Trophoblast cell (in vitro differentiated cells and primary cell): ENCODE measurements around the gene COL25A1.

Experiments used
- DNase-seq, 2 donors: peaks; one replicate each; pipeline ENCODE4 v3.0.0-alpha.2; 2016
- H2AFZ ChIP-seq: 2 replicates; pipeline ENCODE4 v1.6.1; 2013; ENCODE audit warnings: low read length, moderate library complexity, mild to moderate bottlenecking; ENCODE audit not compliant: insufficient read depth, poor library complexity
- H2AK5ac ChIP-seq: 2 replicates; pipeline ENCODE4 v1.6.1; 2013; ENCODE audit warnings: mild to moderate bottlenecking, low read length
- H2BK120ac ChIP-seq: 2 replicates; pipeline ENCODE4 v1.6.1; 2013; ENCODE audit warnings: low read length, mild to moderate bottlenecking, moderate library complexity; ENCODE audit not compliant: insufficient read depth, poor library complexity
- H2BK12ac ChIP-seq: 2 replicates; pipeline ENCODE4 v1.6.1; 2013; ENCODE audit warnings: mild to moderate bottlenecking, low read length, moderate library complexity
- H2BK5ac ChIP-seq: 2 replicates; pipeline ENCODE4 v1.6.1; 2013; ENCODE audit warnings: low read length, low read depth, moderate library complexity, mild to moderate bottlenecking; ENCODE audit not compliant: poor library complexity
- H3K14ac ChIP-seq: 2 replicates; pipeline ENCODE4 v1.6.1; 2013; ENCODE audit warnings: mild to moderate bottlenecking, low read length
- H3K18ac ChIP-seq: 2 replicates; pipeline ENCODE4 v1.6.1; 2013; ENCODE audit warnings: mild to moderate bottlenecking, low read length
- H3K23ac ChIP-seq: 2 replicates; pipeline ENCODE4 v1.6.1; 2013; ENCODE audit warnings: low read length
- H3K27ac ChIP-seq: 2 replicates; pipeline ENCODE4 v1.5.1; 2013; ENCODE audit warnings: low read depth, mild to moderate bottlenecking, inconsistent platforms, low read length, moderate library complexity
- H3K27me3 ChIP-seq: 2 replicates; pipeline ENCODE4 v1.6.1; 2013; ENCODE audit warnings: inconsistent platforms, mild to moderate bottlenecking, low read length, moderate library complexity; ENCODE audit not compliant: insufficient read depth
- H3K36me3 ChIP-seq, 2 experiments: 1 replicate in 1 of 2; 2 replicates in 1 of 2; pipeline ENCODE4 v1.6.1; 2013; ENCODE audit warnings: low read length in 2 of 2, mild to moderate bottlenecking in 2 of 2, moderate library complexity in 1 of 2; ENCODE audit not compliant: insufficient read depth in 2 of 2, control insufficient read depth in 1 of 2
- H3K4ac ChIP-seq: 2 replicates; pipeline ENCODE4 v1.6.1; 2013; ENCODE audit warnings: low read depth, mild to moderate bottlenecking, low read length, moderate library complexity
- H3K4me1 ChIP-seq, 2 experiments: 1 replicate in 1 of 2; 2 replicates in 1 of 2; pipeline ENCODE4 v1.6.1; 2013; ENCODE audit warnings: low read length in 2 of 2, mild to moderate bottlenecking in 2 of 2, moderate library complexity in 1 of 2; ENCODE audit not compliant: insufficient read depth in 2 of 2, control insufficient read depth in 1 of 2
- H3K4me2 ChIP-seq: 2 replicates; pipeline ENCODE4 v1.6.1; 2013; ENCODE audit warnings: inconsistent platforms, mild to moderate bottlenecking, low read length, moderate library complexity
- H3K4me3 ChIP-seq: 2 replicates; pipeline ENCODE4 v1.5.1; 2013; ENCODE audit warnings: mild to moderate bottlenecking, low read depth, low read length, inconsistent platforms
- H3K79me1 ChIP-seq: one replicate; pipeline ENCODE4 v1.6.1; 2013; ENCODE audit warnings: low read length
- H3K79me2 ChIP-seq: 2 replicates; pipeline ENCODE4 v1.6.1; 2013; ENCODE audit warnings: low read length, mild to moderate bottlenecking; ENCODE audit not compliant: control insufficient read depth, insufficient read depth, poor library complexity
- H3K9ac ChIP-seq: 2 replicates; pipeline ENCODE4 v1.6.1; 2013; ENCODE audit warnings: mild to moderate bottlenecking, low read length
- H3K9me3 ChIP-seq: 2 replicates; pipeline ENCODE4 v1.6.1; 2013; ENCODE audit warnings: low read depth, mild to moderate bottlenecking, control low read depth, inconsistent platforms, low read length; ENCODE audit not compliant: insufficient read depth
- H4K12ac ChIP-seq: 2 replicates; pipeline ENCODE4 v1.6.1; 2013; ENCODE audit warnings: low read depth, mild to moderate bottlenecking, low read length, moderate library complexity
- H4K8ac ChIP-seq: 2 replicates; pipeline ENCODE4 v1.6.1; 2013; ENCODE audit warnings: low read depth, mild to moderate bottlenecking, low read length, moderate library complexity
- H4K91ac ChIP-seq: one replicate; pipeline ENCODE4 v1.6.1; 2013; ENCODE audit warnings: low read depth, mild to moderate bottlenecking, low read length, moderate library complexity
- WGBS: extraction: QIAGEN DNeasy Blood & Tissue Kit; methylation state at CpG from one replicate; pipeline ENCODE4 v1.1.7; 2013; ENCODE audit warnings: missing lambda C conversion rate; ENCODE audit not compliant: insufficient read length, insufficient coverage; ENCODE audit errors: extremely low coverage; 5-methylcytosine and 5-hydroxymethylcytosine counted together

COL25A1 gene

DNA sequence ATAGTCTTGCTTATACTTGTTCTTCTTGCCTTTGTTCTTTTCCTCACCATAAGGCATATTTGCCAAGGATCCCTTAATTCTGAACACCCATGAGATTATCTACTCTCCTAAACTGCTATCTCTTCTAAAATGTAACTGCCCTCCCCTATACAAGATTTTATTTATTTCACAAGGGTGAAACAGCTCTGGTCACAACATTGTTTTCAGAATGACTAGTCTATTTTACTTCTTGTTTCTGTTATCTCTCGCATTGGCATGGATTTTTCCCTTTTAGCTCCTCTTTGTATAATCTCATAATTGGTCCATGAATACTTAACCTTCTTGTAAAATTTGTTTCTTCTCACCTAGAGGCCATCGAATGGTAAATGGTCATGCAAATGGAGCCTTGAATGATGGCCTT lies 17.2 kb upstream of the COL25A1 start:
- Histone ChIP-seq H2AK5ac (no peak overlapping the region), H2BK12ac (no peak overlapping the region), H4K91ac (no peak overlapping the region), H3K4me1 (no peaks in the 10 kb centered on the region), H3K9ac (no peak overlapping the region), H3K9me3 (peaks cover 9% of the 10 kb centered on the region), H4K8ac (no peak overlapping the region), H3K27me3 (no peaks in the 10 kb centered on the region), H2BK5ac (no peak overlapping the region), H3K79me1 (no peaks in the 10 kb centered on the region), H3K4me3 (no peak overlapping the region), H3K18ac (no peak overlapping the region), H3K36me3 (no peaks in the 10 kb centered on the region), H2BK120ac (no peak overlapping the region), H2AFZ (no peak overlapping the region), H3K4me2 (no peak overlapping the region), H3K23ac (no peak overlapping the region), H3K4ac (no peak overlapping the region), H3K14ac (no peak overlapping the region), H3K27ac (no peak overlapping the region), H4K12ac (no peak overlapping the region), H3K79me2 (no peaks in the 10 kb centered on the region)
- DNase-seq = no peak
- no CpG with 5 or more reads among the region's 2 CpGs for WGBS

- H3K27me3 ChIP-seq = no peaks in the 10 kb centered on the region
- no peak for DNase-seq
- H3K79me1 ChIP-seq = no peaks in the 10 kb centered on the region
- no peak overlapping the region for H4K8ac ChIP-seq
- H3K79me2 ChIP-seq = no peaks in the 10 kb centered on the region
- no peak overlapping the region for H2BK120ac ChIP-seq
- H3K4me3 ChIP-seq = no peak overlapping the region
- H2BK12ac ChIP-seq = no peak overlapping the region
- H4K12ac ChIP-seq = no peak overlapping the region
- H3K9ac ChIP-seq = no peak overlapping the region
- no peak overlapping the region for H3K4ac ChIP-seq
- no peak overlapping the region for H3K14ac ChIP-seq
- H3K4me1 ChIP-seq = no peaks in the 10 kb centered on the region
- H2AK5ac ChIP-seq = no peak overlapping the region
- no CpG with 5 or more reads among the region's 2 CpGs for WGBS
- H3K23ac ChIP-seq = no peak overlapping the region
- no peak overlapping the region for H4K91ac ChIP-seq
- no peak overlapping the region for H3K18ac ChIP-seq
- no peak overlapping the region for H3K27ac ChIP-seq
- peaks cover 9% of the 10 kb centered on the region for H3K9me3 ChIP-seq
- H2BK5ac ChIP-seq = no peak overlapping the region
- no peaks in the 10 kb centered on the region for H3K36me3 ChIP-seq
- no peak overlapping the region for H2AFZ ChIP-seq
- no peak overlapping the region for H3K4me2 ChIP-seq
Observed at GRCh38 chr4:109319156-109319555, 16.7 kb upstream of the COL25A1 start.

GRCh38 chr4:109315818-109316217 lies 13.4 kb upstream of the COL25A1 start:
- no peak overlapping the region for H4K8ac ChIP-seq

GRCh38 chr4:109315341-109315740 lies 12.9 kb upstream of the COL25A1 start:
- H3K14ac ChIP-seq = no peak overlapping the region
- H3K18ac ChIP-seq = no peak overlapping the region
- no peak overlapping the region for H3K4ac ChIP-seq
- H3K9me3 ChIP-seq = no peaks in the 10 kb centered on the region
- no peak overlapping the region for H2BK12ac ChIP-seq
- no peaks in the 10 kb centered on the region for H3K27me3 ChIP-seq
- no peak overlapping the region for H3K27ac ChIP-seq
- no peaks in the 10 kb centered on the region for H3K4me1 ChIP-seq
- H3K79me1 ChIP-seq = no peaks in the 10 kb centered on the region
- H3K4me3 ChIP-seq = no peak overlapping the region
- no peak overlapping the region for H4K8ac ChIP-seq
- H3K79me2 ChIP-seq = no peaks in the 10 kb centered on the region
- no peak overlapping the region for H2BK5ac ChIP-seq
- no peak overlapping the region for H3K4me2 ChIP-seq
- no peak overlapping the region for H3K23ac ChIP-seq
- H2BK120ac ChIP-seq = no peak overlapping the region
- no peak overlapping the region for H2AK5ac ChIP-seq
- H3K36me3 ChIP-seq = no peaks in the 10 kb centered on the region
- no peak overlapping the region for H2AFZ ChIP-seq
- H4K12ac ChIP-seq = no peak overlapping the region
- no peak overlapping the region for H4K91ac ChIP-seq
- no peak for DNase-seq
- WGBS = no CpG with 5 or more reads among the region's 3 CpGs
- H3K9ac ChIP-seq = no peak overlapping the region

More at GRCh38 chr4:109315818-109316217, 13.4 kb upstream of the COL25A1 start:
- H3K4me2 ChIP-seq = no peak overlapping the region
- H3K18ac ChIP-seq = no peak overlapping the region
- H2AK5ac ChIP-seq = no peak overlapping the region
- H3K14ac ChIP-seq = no peak overlapping the region
- H3K79me2 ChIP-seq = no peaks in the 10 kb centered on the region
- no peak overlapping the region for H2BK12ac ChIP-seq
- H3K4me3 ChIP-seq = no peak overlapping the region
- H3K9me3 ChIP-seq = no peaks in the 10 kb centered on the region
- H3K9ac ChIP-seq = no peak overlapping the region
- H3K79me1 ChIP-seq = no peaks in the 10 kb centered on the region
- no peaks in the 10 kb centered on the region for H3K27me3 ChIP-seq
- H3K4me1 ChIP-seq = no peaks in the 10 kb centered on the region
- H4K91ac ChIP-seq = no peak overlapping the region
- no peak overlapping the region for H3K23ac ChIP-seq
- H3K36me3 ChIP-seq = no peaks in the 10 kb centered on the region
- no peak overlapping the region for H2BK120ac ChIP-seq
- WGBS = no CpG with 5 or more reads among the region's 2 CpGs
- no peak overlapping the region for H3K27ac ChIP-seq
- H4K12ac ChIP-seq = no peak overlapping the region
- no peak overlapping the region for H3K4ac ChIP-seq
- no peak overlapping the region for H2AFZ ChIP-seq
- no peak for DNase-seq
- H2BK5ac ChIP-seq = no peak overlapping the region
